HepG2 (cell line): ENCODE measurements around the gene LRRC8D. TPM values are rescaled to one million over a fixed set of nuclear protein-coding genes. Genes with fewer than 3 reads are reported as not detected.

Source experiments
- ATAC-seq: fragments of 200-7000 bp; cut with Tn5 transposase; 3 replicates; pipeline ENCODE4 v1.9.1; 2020; ENCODE audit warnings: mild to moderate bottlenecking, moderate library complexity
- BruUV-seq: library from RNA; stranded (reverse); fragments of 400-500 nt; replicated peaks from 2 replicates; lab custom pipeline; 2021; lab: Mats Ljungman, UMichigan
- CTCF ChIA-PET: fragments of 300-600 bp; formaldehyde crosslinking; extraction: SDS; loops from one replicate; lab custom pipeline; 2021; ENCODE audit warnings: low total read pairs, inconsistent platforms, low intra/inter-chr PET ratio; lab: Yijun Ruan, JAX
- POLR2A ChIA-PET: fragments of 350-600 bp; sonication (Branson Sonifier 250); formaldehyde crosslinking; loops from one replicate; lab custom pipeline; 2020; ENCODE audit warnings: antibody characterized with exemption, inconsistent platforms; lab: Yijun Ruan, JAX
- DNase-seq: peaks from one replicate; pipeline ENCODE4 v3.0.0-alpha.2; 2015; ENCODE audit warnings: low spot score
- FAIRE-seq: peaks from 3 replicates; lab custom pipeline; 2011; peaks lifted over from hg19 to GRCh38; lab: Jason Lieb, UNC
- H2AFZ ChIP-seq: one replicate; pipeline ENCODE4 v1.6.1; 2011; ENCODE audit warnings: low read length, inconsistent platforms
- H3K27ac ChIP-seq: fragments of 300-600 bp; 3 replicates; pipeline ENCODE4 v1.8.0; 2011; ENCODE audit warnings: mixed run types, mild to moderate bottlenecking, mixed read lengths, low read length, inconsistent platforms; ENCODE audit not compliant: insufficient read depth; ENCODE audit errors: extremely low read length
- H3K27me3 ChIP-seq, 2 experiments: fragments of 200-600 bp in 1 of 2; 2 replicates in 1 of 2; 3 replicates in 1 of 2; pipeline versions ENCODE4 v1.6.0 to v1.8.0; 2011; ENCODE audit warnings: low read length in 2 of 2, mild to moderate bottlenecking in 2 of 2, moderate library complexity in 2 of 2, inconsistent platforms in 1 of 2; ENCODE audit not compliant: insufficient read depth in 2 of 2, control insufficient read depth in 1 of 2
- H3K36me3 ChIP-seq, 2 experiments: fragments of 200-600 bp in 1 of 2; replicated peaks in 1 of 2; 2 replicates in 1 of 2; 3 replicates in 1 of 2; pipeline versions ENCODE4 v1.5.1 to v1.8.0; 2011; ENCODE audit warnings: low read length in 2 of 2, inconsistent platforms in 1 of 2; ENCODE audit not compliant: insufficient read depth in 2 of 2, control insufficient read depth in 1 of 2
- H3K4me1 ChIP-seq: 2 replicates; pipeline ENCODE4 v1.5.1; 2012; ENCODE audit warnings: low read length, inconsistent platforms; ENCODE audit not compliant: insufficient read depth
- H3K4me2 ChIP-seq: 2 replicates; pipeline ENCODE4 v1.6.0; 2011; ENCODE audit warnings: low read depth, low read length, inconsistent platforms
- H3K4me3 ChIP-seq, 3 experiments: fragments of 200-600 bp in 1 of 3; sonication (generic), shearing (Covaris generic) in 1 of 3; replicated peaks in 1 of 3; 2 replicates each; pipeline ENCODE4 v1.5.1; 2011 to 2016; ENCODE audit warnings: low read length in 3 of 3, inconsistent platforms in 2 of 3, low read depth in 2 of 3, mild to moderate bottlenecking in 2 of 3, control low read depth in 1 of 3, mixed read lengths in 1 of 3; ENCODE audit not compliant: insufficient read depth in 1 of 3
- H3K79me2 ChIP-seq: one replicate; pipeline ENCODE4 v1.6.1; 2011; ENCODE audit warnings: low read length, inconsistent platforms; ENCODE audit not compliant: insufficient read depth
- H3K9ac ChIP-seq: 2 replicates; pipeline ENCODE4 v1.6.0; 2011; ENCODE audit warnings: mild to moderate bottlenecking, low read depth, low read length, inconsistent platforms; ENCODE audit not compliant: insufficient read depth
- H3K9me3 ChIP-seq: 2 replicates; pipeline ENCODE4 v1.5.1; 2012; ENCODE audit warnings: mild to moderate bottlenecking, low read length
- H4K20me1 ChIP-seq: 2 replicates; pipeline ENCODE4 v1.6.0; 2011; ENCODE audit warnings: inconsistent platforms, mild to moderate bottlenecking, low read length, moderate library complexity; ENCODE audit not compliant: insufficient read depth
- AHDC1 ChIP-seq: sonication (generic); formaldehyde crosslinking; IDR thresholded peaks from 2 replicates; pipeline ENCODE4 v1.5.1; 2020; ENCODE audit warnings: mild to moderate bottlenecking, missing genetic modification reagents, borderline replicate concordance
- ETV6 ChIP-seq: sonication (generic); formaldehyde crosslinking; conservative IDR thresholded peaks from 2 replicates; pipeline ENCODE4 v1.4.0; 2020; ENCODE audit warnings: missing genetic modification reagents
- FOXA1 ChIP-seq, 2 experiments: fragments of 450-650 bp in 1 of 2; sonication (generic) in 1 of 2; formaldehyde crosslinking in 1 of 2; IDR thresholded peaks; 2 replicates each; pipeline versions ENCODE4 v1.4.0 to v1.6.1; 2016 to 2020; ENCODE audit warnings: missing genetic modification reagents in 1 of 2
- HNRNPK ChIP-seq: fragments of 200-400 bp; formaldehyde crosslinking; IDR thresholded peaks from 2 replicates; pipeline ENCODE4 v1.6.1; 2018; ENCODE audit warnings: low read length, low read depth, moderate library complexity, mild to moderate bottlenecking; ENCODE audit not compliant: poor library complexity, severe bottlenecking
- PAX8 ChIP-seq: sonication (generic); formaldehyde crosslinking; IDR thresholded peaks from 2 replicates; pipeline ENCODE4 v1.8.0; 2022; ENCODE audit warnings: mild to moderate bottlenecking, missing genetic modification reagents, borderline replicate concordance
- PBX3 ChIP-seq: sonication (generic); formaldehyde crosslinking; IDR thresholded peaks from 2 replicates; pipeline ENCODE4 v1.8.1; 2023; ENCODE audit warnings: missing genetic modification reagents, inconsistent platforms, borderline replicate concordance
- SCMH1 ChIP-seq: sonication (generic); formaldehyde crosslinking; IDR thresholded peaks from 2 replicates; pipeline ENCODE4 v1.9.0; 2021; ENCODE audit warnings: missing genetic modification reagents, mild to moderate bottlenecking, borderline replicate concordance
- ZNF614 ChIP-seq: IDR thresholded peaks from 2 replicates; pipeline ENCODE4 v1.6.1; 2018; ENCODE audit warnings: missing biosample characterization, missing genetic modification reagents, inconsistent platforms, borderline replicate concordance
- WGBS: methylation state at CpG from one replicate; pipeline ENCODE4 v1.1.6; 2017; ENCODE audit warnings: low lambda C conversion rate; 5-methylcytosine and 5-hydroxymethylcytosine counted together
- in situ Hi-C: cut with HindIII; loops from 2 replicates; pipeline ENCODE4 v1.10.0; 2017; ENCODE audit warnings: low pct_unique_long_range_greater_than_20kb; ENCODE audit not compliant: extremely low pct_ligation_motif_present
- intact Hi-C: fragments of 100-400 bp; cut with micrococcal nuclease; formaldehyde crosslinking; loops from one replicate; pipeline ENCODE4 v1.10.0; 2022; ENCODE audit not compliant: unreplicated experiment
- polyA plus RNA-seq, 8 experiments: library from polyadenylated mRNA; depleted of rRNA in 3 of 8; stranded (reverse) in 7 of 8; unstranded in 1 of 8; fragments of >200 nt; fragmentation: Illumina TruSeq in 4 of 8; extraction: Trizol in 4 of 8; gene quantifications; 2 replicates each; pipeline versions ENCODE4 v1.2.1 to v1.2.3, GENCODE V29; 2011 to 2016; ENCODE audit warnings: low read depth in 4 of 8, missing spikeins in 1 of 8, mixed read lengths in 1 of 8; ENCODE audit not compliant: insufficient read depth in 1 of 8
- total RNA-seq, 5 experiments: library from RNA; depleted of rRNA; stranded (reverse); fragments of >200 nt; fragmentation: Illumina TruSeq; extraction: Trizol; gene quantifications; 2 replicates each; pipeline ENCODE4 v1.2.3, GENCODE V29; 2016; ENCODE audit warnings: low read depth in 1 of 5
- TF ChIP-seq, protein P1 (sequence below): sonication (generic); formaldehyde crosslinking; IDR thresholded peaks from 2 replicates; pipeline ENCODE4 v1.8.0; 2022; ENCODE audit warnings: mild to moderate bottlenecking, missing genetic modification reagents, borderline replicate concordance
- TF ChIP-seq, protein P2 (sequence below): sonication (generic); formaldehyde crosslinking; IDR thresholded peaks from 2 replicates; pipeline ENCODE4 v1.8.1; 2023; ENCODE audit warnings: mild to moderate bottlenecking, moderate library complexity, missing genetic modification reagents
- TF ChIP-seq, protein P3 (sequence below): IDR thresholded peaks from 2 replicates; pipeline ENCODE4 v1.6.1; 2016; ENCODE audit warnings: mild to moderate bottlenecking

Gene LRRC8D
- total and polyA plus RNA-seq, 2 of the 13 experiments (the other 11 are each of a cell fraction or from before 2014, with no cell fraction given): 29.9 to 45.5 TPM

DNA sequence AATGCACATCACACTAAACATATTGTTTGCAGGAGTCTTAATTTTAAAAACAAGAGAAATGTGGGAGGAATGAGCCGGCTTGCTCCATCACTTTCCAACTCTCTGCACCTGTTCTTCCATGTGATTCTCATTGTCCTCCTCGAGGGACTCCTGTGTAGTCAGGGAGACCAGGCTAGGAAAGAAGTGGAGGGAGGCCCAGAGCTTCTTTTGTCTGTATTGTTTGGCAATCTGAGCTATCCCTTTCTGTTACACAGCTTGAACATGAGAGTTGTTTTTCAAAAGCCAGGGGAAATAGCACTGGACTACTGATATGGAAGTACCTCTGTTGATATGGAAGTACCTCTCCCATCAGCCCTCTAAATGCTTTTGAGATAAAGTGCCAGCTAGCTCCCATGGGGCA, 18.8 kb upstream of the LRRC8D start:
- H3K4me3 ChIP-seq: no peak overlapping the region
- H4K20me1 ChIP-seq: no peaks in the 10 kb centered on the region
- H3K27me3 ChIP-seq: peaks cover 0 to 8% of the 10 kb centered on the region in 2 experiments; a peak in 3 of 5 replicates
- CTCF ChIA-PET: no interaction called here
- TF ChIP-seq, protein P1, sequence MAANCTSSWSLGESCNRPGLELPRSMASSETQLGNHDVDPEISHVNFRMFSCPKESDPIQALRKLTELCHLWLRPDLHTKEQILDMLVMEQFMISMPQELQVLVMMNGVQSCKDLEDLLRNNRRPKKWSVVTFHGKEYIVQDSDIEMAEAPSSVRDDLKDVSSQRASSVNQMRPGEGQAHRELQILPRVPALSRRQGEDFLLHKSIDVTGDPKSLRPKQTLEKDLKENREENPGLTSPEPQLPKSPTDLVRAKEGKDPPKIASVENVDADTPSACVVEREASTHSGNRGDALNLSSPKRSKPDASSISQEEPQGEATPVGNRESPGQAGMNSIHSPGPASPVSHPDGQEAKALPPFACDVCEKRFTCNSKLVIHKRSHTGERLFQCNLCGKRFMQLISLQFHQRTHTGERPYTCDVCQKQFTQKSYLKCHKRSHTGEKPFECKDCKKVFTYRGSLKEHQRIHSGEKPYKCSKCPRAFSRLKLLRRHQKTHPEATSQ (CRISPR knock-in tag): no peak
- TF ChIP-seq SCMH1 (no peak), ZNF614 (CRISPR knock-in tag) (no peak), FOXA1 (IDR thresholded peaks at IDR 0.05) (no peak), FOXA1 (CRISPR knock-in tag; IDR thresholded peaks at IDR 0.05) (no peak), HNRNPK (no peak), ETV6 (CRISPR knock-in tag) (no peak), PBX3 (no peak), PAX8 (CRISPR knock-in tag) (no peak), AHDC1 (CRISPR knock-in tag) (no peak)
- TF ChIP-seq, protein P2, sequence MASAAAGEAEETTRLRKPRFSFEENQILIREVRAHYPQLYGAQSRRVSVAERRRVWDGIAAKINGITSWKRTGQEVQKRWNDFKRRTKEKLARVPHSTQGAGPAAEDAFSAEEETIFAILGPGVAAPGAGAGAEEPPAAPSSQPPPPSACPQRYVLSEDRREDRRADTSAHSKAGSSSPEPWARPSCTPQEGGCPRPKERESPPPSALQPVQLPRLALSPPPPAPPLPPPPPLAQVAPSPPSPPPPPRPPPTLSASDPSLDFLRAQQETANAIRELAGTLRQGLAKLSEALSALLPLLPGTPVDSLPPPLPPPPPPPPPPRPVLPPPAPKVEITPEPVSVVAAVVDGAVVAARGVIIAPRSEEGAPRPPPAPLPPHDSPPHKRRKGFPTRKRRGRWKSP (CRISPR knock-in tag): no peak
- TF ChIP-seq, protein P3, sequence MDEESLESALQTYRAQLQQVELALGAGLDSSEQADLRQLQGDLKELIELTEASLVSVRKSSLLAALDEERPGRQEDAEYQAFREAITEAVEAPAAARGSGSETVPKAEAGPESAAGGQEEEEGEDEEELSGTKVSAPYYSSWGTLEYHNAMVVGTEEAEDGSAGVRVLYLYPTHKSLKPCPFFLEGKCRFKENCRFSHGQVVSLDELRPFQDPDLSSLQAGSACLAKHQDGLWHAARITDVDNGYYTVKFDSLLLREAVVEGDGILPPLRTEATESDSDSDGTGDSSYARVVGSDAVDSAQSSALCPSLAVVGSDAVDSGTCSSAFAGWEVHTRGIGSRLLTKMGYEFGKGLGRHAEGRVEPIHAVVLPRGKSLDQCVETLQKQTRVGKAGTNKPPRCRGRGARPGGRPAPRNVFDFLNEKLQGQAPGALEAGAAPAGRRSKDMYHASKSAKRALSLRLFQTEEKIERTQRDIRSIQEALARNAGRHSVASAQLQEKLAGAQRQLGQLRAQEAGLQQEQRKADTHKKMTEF (CRISPR knock-in tag): no peak
- peaks cover 2% of the 10 kb centered on the region for H3K4me1 ChIP-seq
- DNase-seq: no peak
- intact Hi-C loops (loop anchor here (10.0 kb wide), 1 partner anchor 153 kb away; no protein-coding TSS in a partner anchor), in situ Hi-C loops (no loop called here)
- no peak for ATAC-seq
- no peak for FAIRE-seq
- 15% methylated on average over 2 of the region's 2 CpGs for WGBS
- BruUV-seq: no TSS peak
- H3K27ac ChIP-seq: no peak overlapping the region
- POLR2A ChIA-PET: no interaction called here
- H3K9ac ChIP-seq: no peak overlapping the region
- no peaks in the 10 kb centered on the region for H3K79me2 ChIP-seq
- H2AFZ ChIP-seq: no peak overlapping the region
- no peaks in the 10 kb centered on the region for H3K9me3 ChIP-seq
- no peak overlapping the region for H3K4me2 ChIP-seq
- no peaks in the 10 kb centered on the region for H3K36me3 ChIP-seq
